ENCODE data around the gene TP73.

Gene TP73

GRCh38 chr1:3624200-3625136 lies 27.8 kb upstream of the TP73 start, which contains the start of gene TPRG1L:
Gene TPRG1L (plus strand): TSS chr1:3625015. CDS start chr1:3625073, 58 bp downstream.
- DNase-seq (ENCODE audit: insufficient read length, low spot score) (peak; percentile 94), FAIRE-seq (no peak)
- TF ChIP-seq POLR2A (IDR thresholded peaks at IDR 0.05; ENCODE audit: low read depth, low read length): peak; percentile 58; the same call in 1 of the 2 replicates

DNA sequence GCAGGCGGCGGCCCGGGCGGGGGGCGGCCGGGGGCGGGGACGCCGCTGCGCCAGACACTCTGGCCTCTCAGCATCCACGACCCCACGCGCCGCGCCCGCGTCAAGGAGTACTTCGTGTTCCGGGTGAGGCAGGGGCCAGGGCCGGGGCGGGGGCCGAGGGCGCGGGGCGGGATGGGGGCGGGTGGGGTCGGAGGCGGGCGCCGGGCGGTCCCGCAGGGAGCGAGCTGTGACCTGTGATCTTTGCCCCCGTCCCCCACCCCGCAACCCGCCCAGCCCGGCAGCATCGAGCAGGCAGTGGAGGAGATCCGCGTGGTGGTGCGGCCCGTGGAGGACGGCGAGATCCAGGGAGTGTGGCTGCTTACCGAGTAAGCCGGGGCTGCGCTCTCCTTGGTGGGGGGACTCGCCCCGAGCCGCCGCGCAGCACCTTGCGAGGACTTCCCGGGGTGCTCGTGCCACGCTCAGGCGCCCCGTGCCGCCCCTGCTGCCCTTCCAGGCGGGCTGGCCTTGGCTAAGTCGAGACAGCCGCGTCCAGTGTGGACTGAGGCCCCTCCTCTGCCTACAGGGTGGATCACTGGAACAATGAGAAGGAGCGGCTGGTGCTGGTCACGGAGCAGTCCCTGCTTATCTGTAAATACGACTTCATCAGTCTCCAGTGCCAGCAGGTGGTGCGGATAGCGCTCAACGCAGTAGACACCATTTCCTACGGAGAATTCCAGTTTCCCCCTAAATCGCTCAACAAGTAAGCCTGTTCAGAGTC lies 27.0 kb upstream of the TP73 start:
- TF ChIP-seq POLR2A (IDR thresholded peaks at IDR 0.05; ENCODE audit: low read depth, low read length): no peak
- FAIRE-seq: no peak
- no peak for DNase-seq (ENCODE audit: insufficient read length, low spot score)

GRCh38 chr1:3626025-3626424 lies 26.3 kb upstream of the TP73 start:
- DNase-seq (ENCODE audit: insufficient read length, low spot score) (no peak), FAIRE-seq (no peak)
- no peak for TF ChIP-seq POLR2A (IDR thresholded peaks at IDR 0.05; ENCODE audit: low read depth, low read length)

DNA sequence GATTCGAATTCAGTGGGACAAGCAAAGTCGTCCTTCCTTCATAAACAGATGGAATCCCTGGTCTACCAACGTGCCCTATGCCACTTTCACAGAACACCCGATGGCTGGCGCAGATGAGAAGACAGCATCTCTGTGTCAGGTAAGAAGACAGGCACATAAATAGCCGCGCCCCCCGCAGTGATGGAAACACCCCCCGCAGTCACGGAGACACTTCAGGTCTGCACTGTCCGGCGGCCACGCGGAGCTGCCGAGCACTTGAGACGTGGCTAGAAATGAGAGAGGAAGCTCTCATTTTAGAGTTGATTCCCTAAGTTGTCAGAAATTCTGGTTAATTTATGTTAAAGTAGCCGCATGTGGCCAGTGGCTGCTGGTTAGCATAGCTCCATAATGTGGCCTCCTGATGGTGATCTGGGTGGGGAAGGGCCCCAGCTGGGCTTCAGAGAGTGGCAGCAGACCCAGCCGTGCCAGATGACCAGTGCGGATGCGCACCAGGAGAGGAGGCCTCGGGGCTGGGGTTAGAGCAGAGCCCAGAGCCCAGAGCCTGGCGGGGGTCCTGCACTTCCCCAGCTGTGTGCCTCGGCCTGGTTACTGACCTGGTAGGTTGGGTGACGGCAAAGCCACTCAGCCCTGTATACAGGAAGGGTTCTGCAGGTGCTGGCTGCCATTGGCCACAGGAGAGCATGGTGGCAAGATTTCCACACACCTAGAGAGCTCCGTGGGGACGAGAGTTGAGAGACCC lies 24.6 kb upstream of the TP73 start:
- DNase-seq (ENCODE audit: insufficient read length, low spot score) (no peak), FAIRE-seq (no peak)
- no peak for TF ChIP-seq POLR2A (IDR thresholded peaks at IDR 0.05; ENCODE audit: low read depth, low read length)

- no peak for TF ChIP-seq POLR2A (IDR thresholded peaks at IDR 0.05; ENCODE audit: low read depth, low read length)
- DNase-seq (ENCODE audit: insufficient read length, low spot score) (no peak), FAIRE-seq (no peak)
Observed at GRCh38 chr1:3628445-3628844, 23.9 kb upstream of the TP73 start.

DNA sequence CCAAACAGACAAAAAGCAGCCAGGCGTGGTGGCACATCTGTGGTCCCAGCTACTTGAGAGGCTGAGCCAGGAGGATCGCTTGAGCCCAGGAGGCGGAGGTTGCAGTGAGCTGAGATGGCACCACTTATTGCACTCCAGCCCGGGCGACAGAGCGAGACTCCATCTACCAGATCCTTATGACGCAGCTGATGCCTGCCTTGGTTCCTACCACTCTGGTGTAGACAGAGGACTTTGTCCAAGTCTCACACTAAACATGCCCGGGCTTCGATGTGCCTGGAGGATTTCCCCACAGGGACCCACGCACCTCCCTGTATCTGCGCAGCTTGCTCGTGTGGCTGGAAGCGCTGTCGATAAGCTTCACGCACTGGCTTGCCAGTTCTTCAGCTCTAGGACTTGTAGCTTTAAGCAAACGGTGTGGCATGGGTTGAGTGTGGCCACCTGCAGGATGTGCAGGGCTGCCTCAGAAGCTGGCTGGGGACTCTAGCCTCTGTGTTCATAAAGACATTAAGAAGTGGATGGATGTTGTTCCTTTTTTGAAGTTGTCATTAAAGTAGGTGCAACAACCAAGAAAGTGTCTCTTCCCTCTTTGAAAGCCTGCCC lies 22.7 kb upstream of the TP73 start:
- DNase-seq (ENCODE audit: insufficient read length, low spot score) (no peak), FAIRE-seq (no peak)
- TF ChIP-seq POLR2A (IDR thresholded peaks at IDR 0.05; ENCODE audit: low read depth, low read length): no peak

- DNase-seq (ENCODE audit: insufficient read length, low spot score) (no peak), FAIRE-seq (no peak)
- TF ChIP-seq POLR2A (IDR thresholded peaks at IDR 0.05; ENCODE audit: low read depth, low read length): no peak
Observed at GRCh38 chr1:3630161-3630611, 22.1 kb upstream of the TP73 start.

GRCh38 chr1:3630914-3631313 lies 21.4 kb upstream of the TP73 start:
- FAIRE-seq: no peak

GRCh38 chr1:3631320-3632260 lies 20.7 kb upstream of the TP73 start:
- FAIRE-seq: no peak

More at GRCh38 chr1:3630914-3631313, 21.4 kb upstream of the TP73 start:
- DNase-seq (ENCODE audit: insufficient read length, low spot score): no peak
- TF ChIP-seq POLR2A (IDR thresholded peaks at IDR 0.05; ENCODE audit: low read depth, low read length): no peak

DNA sequence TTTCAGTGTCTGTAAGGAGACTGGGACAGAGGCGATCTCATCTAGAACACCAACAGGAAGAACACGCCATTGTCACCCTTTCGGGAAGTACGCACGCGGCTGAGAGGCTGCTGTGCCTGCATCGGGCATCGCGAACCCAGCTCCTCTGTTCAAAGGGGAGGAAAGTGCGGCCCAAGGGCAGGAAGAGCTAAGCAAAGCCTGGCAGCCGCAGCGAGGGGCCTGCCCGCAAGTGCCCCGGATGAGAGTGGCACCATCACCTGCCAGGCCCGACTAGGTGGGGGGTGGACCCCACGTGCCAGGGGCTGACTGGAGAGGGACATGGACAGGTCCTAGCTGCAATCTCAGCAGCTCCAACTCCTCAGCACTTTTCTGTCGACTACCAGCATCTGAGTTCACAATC lies 20.0 kb upstream of the TP73 start:
- DNase-seq (ENCODE audit: insufficient read length, low spot score) (no peak), FAIRE-seq (no peak)
- TF ChIP-seq POLR2A (IDR thresholded peaks at IDR 0.05; ENCODE audit: low read depth, low read length): no peak

More at GRCh38 chr1:3631320-3632260, 20.7 kb upstream of the TP73 start:
- DNase-seq (ENCODE audit: insufficient read length, low spot score): no peak
- TF ChIP-seq POLR2A (IDR thresholded peaks at IDR 0.05; ENCODE audit: low read depth, low read length): no peak

GRCh38 chr1:3632716-3633343 lies 19.5 kb upstream of the TP73 start:
- DNase-seq (ENCODE audit: insufficient read length, low spot score) (no peak), FAIRE-seq (no peak)
- no peak for TF ChIP-seq POLR2A (IDR thresholded peaks at IDR 0.05; ENCODE audit: low read depth, low read length)

All from H54 (cell line).